CD1c-positive myeloid dendritic cell (primary cell): ENCODE results near the gene ZNF451.

ENCODE experiments used
- DNase-seq: peaks from one replicate; pipeline ENCODE4 v3.0.0-alpha.2; 2016; ENCODE audit errors: extremely low spot score

Gene ZNF451

GRCh38 chr6:57207872-57208271, 117.9 kb downstream of the ZNF451 start:
- DNase-seq: no peak

GRCh38 chr6:57209030-57209429, 119.0 kb downstream of the ZNF451 start:
- no peak for DNase-seq

- DNase-seq: no peak
Observed at GRCh38 chr6:57210060-57210459, 120.1 kb downstream of the ZNF451 start.

- no peak for DNase-seq
Observed at GRCh38 chr6:57215260-57215659, 125.3 kb downstream of the ZNF451 start.

- no peak for DNase-seq
Observed at GRCh38 chr6:57216235-57217101, 126.5 kb downstream of the ZNF451 start.

- DNase-seq: no peak
Observed at GRCh38 chr6:57217270-57217669, 127.3 kb downstream of the ZNF451 start.
